ENCODE data around the gene TMEM63C.

TMEM63C gene

GRCh38 chr14:77178656-77179055, 2.9 kb upstream of the TMEM63C start:
- no peak overlapping the region for H3K4me3 ChIP-seq (replicated peaks; ENCODE audit: low read depth, low read length)
- DNase-seq (ENCODE audit: extremely low read depth, insufficient read length), result no peak
- no peaks in the 10 kb centered on the region for H3K36me3 ChIP-seq (ENCODE audit: control insufficient read depth, insufficient read depth, low read length)
- TF ChIP-seq, protein P1, sequence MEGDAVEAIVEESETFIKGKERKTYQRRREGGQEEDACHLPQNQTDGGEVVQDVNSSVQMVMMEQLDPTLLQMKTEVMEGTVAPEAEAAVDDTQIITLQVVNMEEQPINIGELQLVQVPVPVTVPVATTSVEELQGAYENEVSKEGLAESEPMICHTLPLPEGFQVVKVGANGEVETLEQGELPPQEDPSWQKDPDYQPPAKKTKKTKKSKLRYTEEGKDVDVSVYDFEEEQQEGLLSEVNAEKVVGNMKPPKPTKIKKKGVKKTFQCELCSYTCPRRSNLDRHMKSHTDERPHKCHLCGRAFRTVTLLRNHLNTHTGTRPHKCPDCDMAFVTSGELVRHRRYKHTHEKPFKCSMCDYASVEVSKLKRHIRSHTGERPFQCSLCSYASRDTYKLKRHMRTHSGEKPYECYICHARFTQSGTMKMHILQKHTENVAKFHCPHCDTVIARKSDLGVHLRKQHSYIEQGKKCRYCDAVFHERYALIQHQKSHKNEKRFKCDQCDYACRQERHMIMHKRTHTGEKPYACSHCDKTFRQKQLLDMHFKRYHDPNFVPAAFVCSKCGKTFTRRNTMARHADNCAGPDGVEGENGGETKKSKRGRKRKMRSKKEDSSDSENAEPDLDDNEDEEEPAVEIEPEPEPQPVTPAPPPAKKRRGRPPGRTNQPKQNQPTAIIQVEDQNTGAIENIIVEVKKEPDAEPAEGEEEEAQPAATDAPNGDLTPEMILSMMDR (IDR thresholded peaks at IDR 0.05; ENCODE audit: insufficient read depth, low read length, poor library complexity, severe bottlenecking), result no peak
- no peaks in the 10 kb centered on the region; the same call in 1 of the 2 replicates for H3K27me3 ChIP-seq (replicated peaks; ENCODE audit: control insufficient read depth, insufficient read depth, low read length)

DNA sequence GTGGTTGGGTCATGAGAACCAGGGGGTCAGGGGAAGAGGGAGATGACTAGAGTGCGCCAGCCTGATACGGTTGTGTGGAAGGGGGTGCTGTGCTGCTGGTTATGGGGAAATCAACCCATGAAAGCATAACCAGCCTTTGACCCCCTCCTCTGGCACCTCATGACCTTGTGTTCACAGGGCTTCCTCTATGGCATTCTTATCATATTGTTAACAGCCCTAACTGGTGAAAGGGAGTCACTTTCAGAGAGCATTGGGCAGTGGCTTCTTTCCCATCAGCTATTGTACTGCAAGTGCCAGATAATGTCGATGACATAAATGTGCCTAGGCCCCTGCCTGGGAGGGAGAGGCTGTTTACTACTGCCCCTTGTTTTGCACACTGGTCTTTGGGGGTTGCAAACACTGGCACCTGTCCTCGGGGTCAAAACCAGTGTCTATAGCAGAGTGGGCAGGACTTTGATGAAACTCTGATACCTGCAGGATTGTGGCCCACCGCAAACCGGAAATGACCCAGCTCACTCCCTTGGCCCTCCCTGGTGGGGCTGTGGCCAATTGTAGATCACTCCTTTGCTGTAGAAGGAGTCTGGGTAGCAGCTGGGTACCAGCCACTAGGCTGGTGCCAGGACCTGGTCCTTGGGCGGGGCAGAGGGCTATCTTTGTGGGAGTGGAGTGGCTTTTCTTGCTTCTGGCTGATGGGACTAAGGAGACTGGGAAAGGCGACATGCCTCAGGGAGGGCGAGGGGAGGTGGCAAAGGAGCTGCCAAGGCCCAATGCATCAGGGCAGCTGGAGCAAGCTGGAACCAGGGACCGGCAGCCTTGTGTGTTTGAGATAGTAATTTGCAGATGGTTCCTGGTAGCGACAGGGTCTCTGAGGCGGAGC, 634 bp upstream of the TMEM63C start:
- no peak overlapping the region; the same call in 1 of the 2 replicates for H3K4me3 ChIP-seq (replicated peaks; ENCODE audit: low read depth, low read length)
- no peak for DNase-seq (ENCODE audit: extremely low read depth, insufficient read length)
- H3K27me3 ChIP-seq (replicated peaks; ENCODE audit: control insufficient read depth, insufficient read depth, low read length), result no peaks in the 10 kb centered on the region; the same call in 1 of the 2 replicates
- no peaks in the 10 kb centered on the region for H3K36me3 ChIP-seq (ENCODE audit: control insufficient read depth, insufficient read depth, low read length)
- TF ChIP-seq, protein P1 (IDR thresholded peaks at IDR 0.05; ENCODE audit: insufficient read depth, low read length, poor library complexity, severe bottlenecking), result no peak

DNA sequence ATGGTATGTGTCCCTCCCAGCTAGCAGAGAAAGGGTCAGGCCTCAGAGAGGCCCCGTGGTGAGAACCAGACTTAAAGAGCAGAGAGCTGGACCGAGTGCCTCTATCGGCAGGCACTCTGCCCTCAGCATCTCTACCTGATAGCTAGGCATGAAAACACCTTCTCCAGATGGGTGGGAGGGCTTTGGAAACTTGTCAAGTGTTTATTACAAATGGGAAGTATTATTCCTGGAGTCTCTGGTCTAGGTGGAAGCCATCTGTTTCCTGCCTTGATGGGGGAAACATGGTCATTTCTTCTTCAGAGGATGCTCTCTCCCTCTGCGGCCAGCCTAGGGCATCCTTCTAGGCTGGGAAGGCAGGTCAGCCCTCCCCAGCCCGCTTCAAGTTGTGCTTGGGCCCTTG, 2.3 kb downstream of the TMEM63C start:
- DNase-seq (ENCODE audit: extremely low read depth, insufficient read length), result no peak
- Histone ChIP-seq H3K36me3 (ENCODE audit: control insufficient read depth, insufficient read depth, low read length) (no peaks in the 10 kb centered on the region), H3K4me3 (replicated peaks; ENCODE audit: low read depth, low read length) (no peak overlapping the region), H3K27me3 (replicated peaks; ENCODE audit: control insufficient read depth, insufficient read depth, low read length) (no peaks in the 10 kb centered on the region; the same call in 1 of the 2 replicates)
- TF ChIP-seq, protein P1 (IDR thresholded peaks at IDR 0.05; ENCODE audit: insufficient read depth, low read length, poor library complexity, severe bottlenecking), result no peak

DNA sequence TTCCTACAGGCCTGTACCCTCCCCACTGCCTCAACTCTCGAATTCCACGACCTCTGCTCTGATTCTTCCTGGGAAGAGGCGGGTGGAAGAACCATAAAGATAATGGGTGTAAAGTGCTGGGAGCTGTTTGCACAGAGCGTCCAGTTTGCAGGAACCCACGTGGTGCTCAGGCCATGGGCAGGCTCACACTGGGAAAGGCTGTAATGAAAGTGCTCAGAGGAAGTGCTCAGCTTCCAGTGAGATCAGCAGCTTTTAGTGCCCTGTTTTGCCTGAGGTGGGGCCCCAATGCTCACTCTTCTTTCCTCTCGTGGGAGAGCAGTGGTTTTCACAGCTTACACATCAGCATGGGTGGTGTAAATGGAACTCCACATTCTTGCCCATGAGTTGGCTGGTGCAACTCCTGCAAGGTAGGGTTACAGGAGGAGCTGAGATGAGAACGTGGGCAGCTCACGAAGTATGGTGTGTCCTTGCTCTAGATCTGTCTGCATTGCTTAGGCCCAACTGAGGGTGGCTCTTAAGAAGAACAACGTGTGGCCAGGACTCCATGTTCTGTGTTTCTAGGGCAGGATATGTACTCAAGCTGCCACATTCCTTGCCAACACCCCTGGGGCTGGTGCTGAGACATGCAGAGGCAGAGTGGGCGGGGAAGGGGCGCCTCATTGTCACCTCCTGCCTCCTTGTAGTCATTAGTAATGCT, 2.9 kb downstream of the TMEM63C start:
- TF ChIP-seq, protein P1 (IDR thresholded peaks at IDR 0.05; ENCODE audit: insufficient read depth, low read length, poor library complexity, severe bottlenecking), result no peak
- H3K4me3 ChIP-seq (replicated peaks; ENCODE audit: low read depth, low read length), result no peak overlapping the region
- no peak for DNase-seq (ENCODE audit: extremely low read depth, insufficient read length)

DNA sequence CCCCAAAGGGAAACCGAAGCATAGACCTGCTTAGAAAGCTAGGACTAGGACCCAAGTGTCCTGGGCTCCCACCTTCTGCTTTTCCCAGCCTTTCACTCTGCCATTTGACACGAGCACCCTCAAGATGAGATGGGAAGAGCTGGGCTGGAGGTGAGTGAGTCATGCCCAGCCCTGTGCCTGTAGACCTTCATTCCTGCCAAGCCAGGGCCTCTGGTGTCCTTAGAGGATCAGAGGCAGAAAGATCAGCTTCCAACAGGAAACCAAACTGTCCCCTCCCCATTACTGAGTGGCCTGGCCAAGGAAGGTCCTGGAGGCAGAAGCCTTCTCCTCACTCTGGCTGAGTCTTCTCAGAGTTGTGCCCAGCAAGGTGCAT, 3.5 kb downstream of the TMEM63C start:
- H3K27me3 ChIP-seq (replicated peaks; ENCODE audit: control insufficient read depth, insufficient read depth, low read length), result no peaks in the 10 kb centered on the region; the same call in 1 of the 2 replicates
- no peak overlapping the region for H3K4me3 ChIP-seq (replicated peaks; ENCODE audit: low read depth, low read length)
- H3K36me3 ChIP-seq (ENCODE audit: control insufficient read depth, insufficient read depth, low read length), result no peaks in the 10 kb centered on the region
- DNase-seq (ENCODE audit: extremely low read depth, insufficient read length), result no peak
- TF ChIP-seq, protein P1 (IDR thresholded peaks at IDR 0.05; ENCODE audit: insufficient read depth, low read length, poor library complexity, severe bottlenecking), result no peak

More for the DNA sequence above, 2.9 kb downstream of the TMEM63C start:
- H3K27me3 ChIP-seq (replicated peaks; ENCODE audit: control insufficient read depth, insufficient read depth, low read length), result no peaks in the 10 kb centered on the region; the same call in 1 of the 2 replicates
- H3K36me3 ChIP-seq (ENCODE audit: control insufficient read depth, insufficient read depth, low read length), result no peaks in the 10 kb centered on the region

Data from GM06990 (cell line).